ENCODE data around the gene CCAR1.
"Not testable (repeated sequence)": the region's sequence is repeated elsewhere in the genome, so short reads cannot be mapped to it uniquely, and the experiment has no call there.

Gene CCAR1

GRCh38 chr10:68720793-68721672 is at the start of gene CCAR1:
Gene CCAR1 (plus strand): TSS chr10:68721239. CDS start chr10:68722505, 1,266 bp downstream.
- in situ Hi-C loops (cut with MboI; ENCODE audit: low sequenced_read_pairs): no loop called here

- in situ Hi-C loops (cut with MboI; ENCODE audit: low sequenced_read_pairs): no loop called here
Observed at GRCh38 chr10:68684413-68684812, 36.6 kb upstream of the CCAR1 start.

GRCh38 chr10:68696018-68696417 is 25.0 kb upstream of the CCAR1 start:
- in situ Hi-C loops (cut with MboI; ENCODE audit: low sequenced_read_pairs): no loop called here

- in situ Hi-C loops (cut with MboI; ENCODE audit: low sequenced_read_pairs): no loop called here
Observed at GRCh38 chr10:68697106-68697505, 23.9 kb upstream of the CCAR1 start.

- in situ Hi-C loops (cut with MboI; ENCODE audit: low sequenced_read_pairs): no loop called here
Observed at GRCh38 chr10:68700197-68700596, 20.8 kb upstream of the CCAR1 start.

GRCh38 chr10:68705548-68705947 is 15.5 kb upstream of the CCAR1 start:
- in situ Hi-C loops (cut with MboI; ENCODE audit: low sequenced_read_pairs): no loop called here

- in situ Hi-C loops (cut with MboI; ENCODE audit: low sequenced_read_pairs): not testable (repeated sequence)
Observed at GRCh38 chr10:68708987-68709386, 12.1 kb upstream of the CCAR1 start.

- in situ Hi-C loops (cut with MboI; ENCODE audit: low sequenced_read_pairs): not testable (repeated sequence)
Observed at GRCh38 chr10:68713065-68713464, 8.0 kb upstream of the CCAR1 start.

- in situ Hi-C loops (cut with MboI; ENCODE audit: low sequenced_read_pairs): no loop called here
Observed at GRCh38 chr10:68717435-68717834, 3.6 kb upstream of the CCAR1 start.

GRCh38 chr10:68721673-68722335 is 765 bp downstream of the CCAR1 start:
- in situ Hi-C loops (cut with MboI; ENCODE audit: low sequenced_read_pairs): no loop called here

GRCh38 chr10:68725016-68725415 is 4.0 kb downstream of the CCAR1 start:
- in situ Hi-C loops (cut with MboI; ENCODE audit: low sequenced_read_pairs): no loop called here

GRCh38 chr10:68727146-68727545 is 6.1 kb downstream of the CCAR1 start:
- in situ Hi-C loops (cut with MboI; ENCODE audit: low sequenced_read_pairs): no loop called here

- in situ Hi-C loops (cut with MboI; ENCODE audit: low sequenced_read_pairs): no loop called here
Observed at GRCh38 chr10:68732651-68733050, 11.6 kb downstream of the CCAR1 start.

- in situ Hi-C loops (cut with MboI; ENCODE audit: low sequenced_read_pairs): no loop called here
Observed at GRCh38 chr10:68734349-68734748, 13.3 kb downstream of the CCAR1 start.

- in situ Hi-C loops (cut with MboI; ENCODE audit: low sequenced_read_pairs): no loop called here
Observed at GRCh38 chr10:68735119-68735518, 14.1 kb downstream of the CCAR1 start.

GRCh38 chr10:68735739-68736138 is 14.7 kb downstream of the CCAR1 start:
- in situ Hi-C loops (cut with MboI; ENCODE audit: low sequenced_read_pairs): not testable (repeated sequence)

GRCh38 chr10:68740676-68741075 is 19.6 kb downstream of the CCAR1 start:
- in situ Hi-C loops (cut with MboI; ENCODE audit: low sequenced_read_pairs): not testable (repeated sequence)

- in situ Hi-C loops (cut with MboI; ENCODE audit: low sequenced_read_pairs): no loop called here
Observed at GRCh38 chr10:68742397-68742796, 21.4 kb downstream of the CCAR1 start.

- in situ Hi-C loops (cut with MboI; ENCODE audit: low sequenced_read_pairs): no loop called here
Observed at GRCh38 chr10:68752711-68753350, 31.8 kb downstream of the CCAR1 start.

GRCh38 chr10:68756246-68756645 is 35.2 kb downstream of the CCAR1 start:
- in situ Hi-C loops (cut with MboI; ENCODE audit: low sequenced_read_pairs): no loop called here

GRCh38 chr10:68756766-68757165 is 35.7 kb downstream of the CCAR1 start:
- in situ Hi-C loops (cut with MboI; ENCODE audit: low sequenced_read_pairs): no loop called here
